GM23338 (cell line): ENCODE measurements around the gene SURF4. TPM values are rescaled to one million over a fixed set of nuclear protein-coding genes. Genes with fewer than 3 reads are reported as not detected.
"Not testable (repeated sequence)": the region's sequence is repeated elsewhere in the genome, so short reads cannot be mapped to it uniquely, and the experiment has no call there.

Experiments
- ATAC-seq: fragments of 200-7000 bp; cut with Tn5 transposase; 3 replicates; pipeline ENCODE4 v1.9.1; 2020
- DNase-seq: peaks from one replicate; pipeline ENCODE4 v3.0.0-alpha.2; 2015; ENCODE audit warnings: low spot score
- H2AFZ ChIP-seq: fragments of 200-600 bp; sonication (generic); 2 replicates; pipeline ENCODE4 v1.8.0; 2016; ENCODE audit warnings: antibody characterized with exemption, mild to moderate bottlenecking, moderate library complexity
- H3F3A ChIP-seq: fragments of 200-600 bp; sonication (generic); replicated peaks from 2 replicates; pipeline ENCODE4 v1.8.0; 2017; ENCODE audit warnings: antibody characterized with exemption, mixed run types, low read depth
- H3K27ac ChIP-seq: fragments of 200-600 bp; sonication (generic); 2 replicates; pipeline ENCODE4 v1.6.1; 2016; ENCODE audit warnings: low read depth
- H3K27me3 ChIP-seq: fragments of 200-600 bp; sonication (generic); 2 replicates; pipeline ENCODE4 v1.8.0; 2016; ENCODE audit warnings: mild to moderate bottlenecking, mixed run types, moderate library complexity; ENCODE audit not compliant: insufficient read depth
- H3K36me3 ChIP-seq: fragments of 200-600 bp; sonication (generic); 2 replicates; pipeline ENCODE4 v1.8.0; 2016; ENCODE audit warnings: mild to moderate bottlenecking; ENCODE audit not compliant: insufficient read depth
- H3K4me1 ChIP-seq: fragments of 200-600 bp; sonication (generic); 2 replicates; pipeline ENCODE4 v1.8.0; 2016; ENCODE audit warnings: mild to moderate bottlenecking, moderate library complexity; ENCODE audit not compliant: insufficient read depth
- H3K4me2 ChIP-seq: fragments of 200-600 bp; sonication (generic); 2 replicates; pipeline ENCODE4 v1.7.1; 2017; ENCODE audit warnings: mixed run types
- H3K4me3 ChIP-seq: fragments of 200-600 bp; sonication (generic); 2 replicates; pipeline ENCODE4 v1.6.1; 2016; ENCODE audit warnings: mixed run types
- H3K79me2 ChIP-seq: fragments of 200-600 bp; sonication (generic); replicated peaks from 2 replicates; pipeline ENCODE4 v1.8.0; 2017; ENCODE audit warnings: mild to moderate bottlenecking; ENCODE audit not compliant: insufficient read depth
- H3K9me2 ChIP-seq: fragments of 200-600 bp; sonication (generic); 2 replicates; pipeline ENCODE4 v1.8.0; 2017; ENCODE audit not compliant: insufficient read depth
- H4K20me1 ChIP-seq: fragments of 200-600 bp; sonication (generic); replicated peaks from 2 replicates; pipeline ENCODE4 v1.8.0; 2017; ENCODE audit warnings: mild to moderate bottlenecking; ENCODE audit not compliant: insufficient read depth
- H3K27ac Mint-ChIP-seq: 2 replicates; pipeline ENCODE4 v1.8.0; 2020; ENCODE audit warnings: inconsistent platforms, mild to moderate bottlenecking, moderate library complexity, mixed read lengths
- H3K27me3 Mint-ChIP-seq: 3 replicates; pipeline ENCODE4 v1.8.0; 2022; ENCODE audit warnings: low read depth, mild to moderate bottlenecking, moderate library complexity, mixed read lengths, inconsistent platforms; ENCODE audit not compliant: insufficient read depth, poor library complexity
- H3K36me3 Mint-ChIP-seq: 3 replicates; pipeline ENCODE4 v1.8.0; 2021; ENCODE audit warnings: low read depth, mild to moderate bottlenecking, inconsistent platforms, moderate library complexity, mixed read lengths
- H3K4me1 Mint-ChIP-seq: 3 replicates; pipeline ENCODE4 v1.8.0; 2020; ENCODE audit warnings: mild to moderate bottlenecking, inconsistent platforms, mixed read lengths
- H3K4me3 Mint-ChIP-seq: 3 replicates; pipeline ENCODE4 v1.8.0; 2021; ENCODE audit warnings: moderate library complexity, mild to moderate bottlenecking, inconsistent platforms, mixed read lengths
- H3K9me3 Mint-ChIP-seq: 3 replicates; pipeline ENCODE4 v1.8.0; 2020; ENCODE audit warnings: moderate library complexity, mild to moderate bottlenecking, inconsistent platforms, mixed read lengths
- CREB1 ChIP-seq: fragments of 250-450 bp; sonication (Bioruptor Pico); IDR thresholded peaks from 2 replicates; pipeline ENCODE4 v1.5.0; 2020; ENCODE audit warnings: low read depth, mild to moderate bottlenecking, moderate library complexity
- EZH2phosphoT487 ChIP-seq: fragments of 200-600 bp; sonication (generic); IDR thresholded peaks from one replicate; pipeline ENCODE4 v1.8.1; 2018; ENCODE audit warnings: antibody characterized with exemption; ENCODE audit not compliant: unreplicated experiment
- JUNB ChIP-seq: IDR thresholded peaks from one replicate; pipeline ENCODE4 v1.6.1; 2016; ENCODE audit warnings: antibody characterized with exemption; ENCODE audit not compliant: unreplicated experiment
- STAT1 ChIP-seq: IDR thresholded peaks from one replicate; pipeline ENCODE4 v1.6.1; 2016; ENCODE audit warnings: antibody characterized with exemption; ENCODE audit not compliant: unreplicated experiment
- ZNF114 ChIP-seq: fragments of 250-450 bp; sonication (Bioruptor Pico); IDR thresholded peaks from 2 replicates; pipeline ENCODE4 v1.5.0; 2020; ENCODE audit warnings: mild to moderate bottlenecking, moderate library complexity
- ZNF331 ChIP-seq: fragments of 250-450 bp; sonication (Bioruptor Pico); IDR thresholded peaks from 2 replicates; pipeline ENCODE4 v1.5.0; 2020; ENCODE audit warnings: low read depth, mild to moderate bottlenecking, moderate library complexity
- polyA plus RNA-seq: library from polyadenylated mRNA; unstranded; fragments of >200 nt; fragmentation: Nextera tagmentation; extraction: Ambion mirVana; gene quantifications from 2 replicates; pipeline ENCODE4 v1.2.1, GENCODE V29; 2016
- total RNA-seq: library from RNA; depleted of rRNA; stranded (reverse); fragments of >200 nt; shearing (Covaris generic); gene quantifications from 2 replicates; pipeline ENCODE4 v1.2.3, GENCODE V29; 2014
- TF ChIP-seq, protein P1 (sequence below), 2 experiments: fragments of 200-600 bp in 1 of 2; sonication (generic) in 1 of 2; conservative IDR thresholded peaks; 2 replicates each; pipeline versions ENCODE4 v1.5.1 to v1.6.1; 2016 to 2017; ENCODE audit warnings: antibody characterized with exemption in 2 of 2, low read depth in 2 of 2, mild to moderate bottlenecking in 2 of 2, moderate library complexity in 1 of 2
- TF ChIP-seq, protein P2 (sequence below): IDR thresholded peaks from 2 replicates; pipeline ENCODE4 v1.6.1; 2016; ENCODE audit warnings: antibody characterized with exemption

Gene SURF4
- total and polyA plus RNA-seq, 2 experiments from 2014 or later = 66.3 to 242 TPM

DNA sequence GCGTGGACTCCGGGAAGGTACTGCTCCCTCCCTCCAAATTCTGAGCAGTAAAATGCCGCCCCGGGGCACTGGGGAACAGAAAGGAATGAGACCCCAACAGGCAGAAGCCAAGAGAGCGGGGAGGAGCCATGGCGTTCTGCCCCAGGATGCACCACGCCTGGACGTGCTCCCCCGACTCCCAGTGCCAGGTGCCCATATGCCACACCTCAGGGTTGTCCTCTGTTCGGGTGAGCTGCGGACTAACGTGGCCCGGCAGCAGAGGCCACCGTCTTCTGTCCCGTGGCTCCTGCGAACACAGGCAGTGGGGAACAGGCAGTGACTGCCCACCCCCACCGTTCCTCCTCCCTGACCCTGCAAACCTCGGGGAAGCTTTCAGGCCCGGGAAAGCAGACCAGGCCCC is 44.6 kb downstream of the SURF4 start:
- Mint-ChIP-seq H3K36me3 (peaks cover 66% of the 10 kb centered on the region), H3K4me1 (peaks cover 16% of the 10 kb centered on the region), H3K9me3 (peaks cover 10% of the 10 kb centered on the region; the same call in 2 of the 3 replicates), H3K4me3 (no peak overlapping the region), H3K27me3 (peaks cover 25% of the 10 kb centered on the region), H3K27ac (no peak overlapping the region)
- H3F3A ChIP-seq = peaks cover 24% of the 10 kb centered on the region
- ATAC-seq (no peak), DNase-seq (no peak)
- H3K79me2 ChIP-seq = peaks cover 19% of the 10 kb centered on the region
- no peak overlapping the region for H3K4me2 ChIP-seq
- H3K4me3 ChIP-seq = no peak overlapping the region
- H3K4me1 ChIP-seq = peaks cover 9% of the 10 kb centered on the region
- peaks cover 12% of the 10 kb centered on the region; the same call in 1 of the 2 replicates for H4K20me1 ChIP-seq
- no peaks in the 10 kb centered on the region for H3K27me3 ChIP-seq
- no peak overlapping the region for H3K27ac ChIP-seq
- no peak overlapping the region for H2AFZ ChIP-seq
- TF ChIP-seq STAT1 (no peak), ZNF331 (no peak)
- peaks cover 10% of the 10 kb centered on the region for H3K36me3 ChIP-seq
- H3K9me2 ChIP-seq = no peaks in the 10 kb centered on the region

DNA sequence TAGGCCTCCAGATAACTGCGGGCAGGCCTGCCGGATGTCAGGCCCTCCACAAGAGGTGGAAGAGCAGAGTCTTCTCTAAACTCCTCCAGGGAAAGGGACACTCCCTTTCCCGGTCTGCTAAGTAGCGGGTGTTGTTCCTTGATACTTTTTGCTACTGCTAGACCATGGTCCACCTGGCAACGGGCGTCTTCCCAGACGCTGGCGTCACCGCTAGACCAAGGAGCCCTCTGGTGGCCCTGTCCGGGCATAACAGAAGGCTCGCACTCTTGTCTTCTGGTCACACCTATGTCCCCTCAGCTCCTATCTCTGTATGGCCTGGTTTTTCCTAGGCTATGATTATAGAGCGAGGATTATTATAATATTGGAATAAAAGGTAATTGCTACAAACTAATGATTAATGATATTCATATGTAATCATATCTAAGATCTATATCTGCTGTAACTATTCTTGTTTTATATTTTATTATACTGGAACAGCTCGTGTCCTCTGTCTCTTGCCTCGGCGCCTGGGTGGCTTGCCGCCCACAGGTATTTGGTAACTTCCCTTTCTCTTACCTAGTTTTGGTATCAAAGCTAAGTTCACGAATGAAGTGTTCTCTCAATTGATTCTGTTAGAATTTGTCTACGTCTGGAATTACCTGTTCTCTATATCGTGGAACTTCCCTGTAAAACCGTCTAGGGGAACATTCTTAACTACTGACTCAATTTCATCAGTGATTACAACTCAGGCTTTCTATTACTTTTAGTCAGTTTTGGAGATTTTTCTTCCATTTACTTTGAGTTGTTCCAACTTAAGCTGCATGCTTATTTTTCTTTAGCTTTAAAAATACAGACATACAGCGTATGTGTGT is 46.3 kb downstream of the SURF4 start:
- peak; percentile 34 for DNase-seq
- not testable (repeated sequence) for H3K4me3 Mint-ChIP-seq, H3K4me1 Mint-ChIP-seq, H3K79me2 ChIP-seq, H3K27me3 ChIP-seq, H3K36me3 ChIP-seq, H3K4me3 ChIP-seq, H3K4me2 ChIP-seq, H2AFZ ChIP-seq, H3K9me2 ChIP-seq, H3K27ac Mint-ChIP-seq, ATAC-seq, H3K4me1 ChIP-seq
- TF ChIP-seq, protein P1, sequence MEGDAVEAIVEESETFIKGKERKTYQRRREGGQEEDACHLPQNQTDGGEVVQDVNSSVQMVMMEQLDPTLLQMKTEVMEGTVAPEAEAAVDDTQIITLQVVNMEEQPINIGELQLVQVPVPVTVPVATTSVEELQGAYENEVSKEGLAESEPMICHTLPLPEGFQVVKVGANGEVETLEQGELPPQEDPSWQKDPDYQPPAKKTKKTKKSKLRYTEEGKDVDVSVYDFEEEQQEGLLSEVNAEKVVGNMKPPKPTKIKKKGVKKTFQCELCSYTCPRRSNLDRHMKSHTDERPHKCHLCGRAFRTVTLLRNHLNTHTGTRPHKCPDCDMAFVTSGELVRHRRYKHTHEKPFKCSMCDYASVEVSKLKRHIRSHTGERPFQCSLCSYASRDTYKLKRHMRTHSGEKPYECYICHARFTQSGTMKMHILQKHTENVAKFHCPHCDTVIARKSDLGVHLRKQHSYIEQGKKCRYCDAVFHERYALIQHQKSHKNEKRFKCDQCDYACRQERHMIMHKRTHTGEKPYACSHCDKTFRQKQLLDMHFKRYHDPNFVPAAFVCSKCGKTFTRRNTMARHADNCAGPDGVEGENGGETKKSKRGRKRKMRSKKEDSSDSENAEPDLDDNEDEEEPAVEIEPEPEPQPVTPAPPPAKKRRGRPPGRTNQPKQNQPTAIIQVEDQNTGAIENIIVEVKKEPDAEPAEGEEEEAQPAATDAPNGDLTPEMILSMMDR (conservative IDR thresholded peaks at IDR 0.05; ENCODE audit: low read depth in 2 of 2) = peak; percentile 64 to 65
- TF ChIP-seq CREB1 (CRISPR knock-in tag) = peak; percentile 73
- H3F3A ChIP-seq = peaks cover 19% of the 10 kb centered on the region
- Mint-ChIP-seq H3K27me3 (peaks cover 16% of the 10 kb centered on the region), H3K9me3 (peaks cover 21% of the 10 kb centered on the region), H3K36me3 (peaks cover 53% of the 10 kb centered on the region)
- peaks cover 12% of the 10 kb centered on the region; the same call in 1 of the 2 replicates for H4K20me1 ChIP-seq
- peak overlapping the region; percentile 46; the same call in 1 of the 2 replicates for H3K27ac ChIP-seq

DNA sequence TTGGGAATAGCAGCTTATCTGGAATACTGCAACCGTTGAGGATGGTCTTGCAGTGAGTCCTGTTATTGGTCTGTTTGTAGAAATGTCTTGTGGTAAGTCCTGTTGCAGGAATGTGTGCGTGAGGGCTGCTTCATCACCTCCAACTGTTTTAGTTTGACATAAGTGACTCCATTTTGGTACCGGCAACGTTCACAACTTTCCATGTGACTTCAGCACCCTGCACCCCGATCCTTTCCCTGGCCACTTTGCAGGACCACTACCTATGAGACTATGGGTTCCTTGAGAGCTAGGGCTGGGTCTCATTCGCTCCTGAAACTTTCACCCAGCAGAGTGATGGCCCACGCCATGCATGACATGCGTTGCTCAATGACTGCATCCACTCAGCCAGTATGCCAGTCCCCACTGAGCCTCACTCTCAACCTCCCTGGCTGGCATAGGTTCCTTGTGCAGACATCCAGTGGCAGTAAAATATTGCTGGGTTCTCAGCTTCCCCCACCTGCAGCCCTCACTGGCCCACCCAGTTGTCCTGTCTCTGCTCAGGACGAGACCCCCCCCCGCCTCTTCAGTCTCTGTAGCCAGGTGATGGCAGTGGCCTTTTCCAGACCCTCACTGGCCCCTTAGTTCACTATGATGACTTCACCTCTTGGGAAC is 47.9 kb downstream of the SURF4 start:
- no peaks in the 10 kb centered on the region; the same call in 2 of the 3 replicates for H3K4me1 Mint-ChIP-seq
- H3K36me3 ChIP-seq = peaks cover 5% of the 10 kb centered on the region
- H3K27ac ChIP-seq = no peak overlapping the region
- no peaks in the 10 kb centered on the region for H3K27me3 ChIP-seq
- no peaks in the 10 kb centered on the region for H3K9me2 ChIP-seq
- H3K79me2 ChIP-seq = no peaks in the 10 kb centered on the region
- H3F3A ChIP-seq = peaks cover 16% of the 10 kb centered on the region; the same call in 1 of the 2 replicates
- H4K20me1 ChIP-seq = peaks cover 5% of the 10 kb centered on the region; the same call in 1 of the 2 replicates
- H3K9me3 Mint-ChIP-seq = peaks cover 31% of the 10 kb centered on the region
- H3K4me3 Mint-ChIP-seq = no peak overlapping the region
- H3K36me3 Mint-ChIP-seq = peaks cover 45% of the 10 kb centered on the region
- no peak overlapping the region for H3K4me2 ChIP-seq
- no peak for DNase-seq
- no peak overlapping the region for H3K27ac Mint-ChIP-seq
- ATAC-seq = no peak
- no peaks in the 10 kb centered on the region for H3K4me1 ChIP-seq
- no peak overlapping the region for H2AFZ ChIP-seq
- H3K27me3 Mint-ChIP-seq = peaks cover 18% of the 10 kb centered on the region
- H3K4me3 ChIP-seq = no peak overlapping the region
- TF ChIP-seq, protein P1 (conservative IDR thresholded peaks at IDR 0.05; ENCODE audit: low read depth in 2 of 2) = no peak
- TF ChIP-seq JUNB (no peak), STAT1 (no peak), ZNF331 (no peak), CREB1 (CRISPR knock-in tag) (no peak), ZNF114 (CRISPR knock-in tag) (no peak), EZH2phosphoT487 (no peak)
- TF ChIP-seq, protein P2, sequence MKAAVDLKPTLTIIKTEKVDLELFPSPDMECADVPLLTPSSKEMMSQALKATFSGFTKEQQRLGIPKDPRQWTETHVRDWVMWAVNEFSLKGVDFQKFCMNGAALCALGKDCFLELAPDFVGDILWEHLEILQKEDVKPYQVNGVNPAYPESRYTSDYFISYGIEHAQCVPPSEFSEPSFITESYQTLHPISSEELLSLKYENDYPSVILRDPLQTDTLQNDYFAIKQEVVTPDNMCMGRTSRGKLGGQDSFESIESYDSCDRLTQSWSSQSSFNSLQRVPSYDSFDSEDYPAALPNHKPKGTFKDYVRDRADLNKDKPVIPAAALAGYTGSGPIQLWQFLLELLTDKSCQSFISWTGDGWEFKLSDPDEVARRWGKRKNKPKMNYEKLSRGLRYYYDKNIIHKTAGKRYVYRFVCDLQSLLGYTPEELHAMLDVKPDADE = no peak
